Measurements from ENCODE around the gene ARID5B.

The ARID5B gene

GRCh38 chr10:62049624-62050345 lies 148.3 kb downstream of the ARID5B start:
- no peak for TF ChIP-seq CTCF (IDR thresholded peaks at IDR 0.05; ENCODE audit: low read depth, low read length)
- no peak for TF ChIP-seq POLR2A (IDR thresholded peaks at IDR 0.05; ENCODE audit: extremely low read depth, insufficient read length)
- no peak for TF ChIP-seq MAX (IDR thresholded peaks at IDR 0.05; ENCODE audit: low read depth, low read length)
- TF ChIP-seq MYC (IDR thresholded peaks at IDR 0.05; ENCODE audit: low read depth, low read length) = no peak
- no peak for DNase-seq (ENCODE audit: low read depth)
- H3K4me3 ChIP-seq (ENCODE audit: low read depth, low read length) = no peak overlapping the region

GRCh38 chr10:62050346-62050892 lies 148.9 kb downstream of the ARID5B start:
- TF ChIP-seq POLR2A (IDR thresholded peaks at IDR 0.05; ENCODE audit: extremely low read depth, insufficient read length) (no peak), CTCF (IDR thresholded peaks at IDR 0.05; ENCODE audit: low read depth, low read length) (no peak), MAX (IDR thresholded peaks at IDR 0.05; ENCODE audit: low read depth, low read length) (no peak)
- no peak for DNase-seq (ENCODE audit: low read depth)
- no peak overlapping the region for H3K4me3 ChIP-seq (ENCODE audit: low read depth, low read length)

- no peak for TF ChIP-seq MYC (IDR thresholded peaks at IDR 0.05; ENCODE audit: low read depth, low read length)
- no peak for TF ChIP-seq MAX (IDR thresholded peaks at IDR 0.05; ENCODE audit: low read depth, low read length)
- no peak for TF ChIP-seq CTCF (IDR thresholded peaks at IDR 0.05; ENCODE audit: low read depth, low read length)
- TF ChIP-seq POLR2A (IDR thresholded peaks at IDR 0.05; ENCODE audit: extremely low read depth, insufficient read length) = no peak
- no peak overlapping the region for H3K4me3 ChIP-seq (ENCODE audit: low read depth, low read length)
- DNase-seq (ENCODE audit: low read depth) = peak; percentile 57
Measured at GRCh38 chr10:62050893-62051433, 149.5 kb downstream of the ARID5B start.

- no peak overlapping the region for H3K4me3 ChIP-seq (ENCODE audit: low read depth, low read length)
- no peak for DNase-seq (ENCODE audit: low read depth)
- TF ChIP-seq CTCF (IDR thresholded peaks at IDR 0.05; ENCODE audit: low read depth, low read length) (no peak), MYC (IDR thresholded peaks at IDR 0.05; ENCODE audit: low read depth, low read length) (no peak), POLR2A (IDR thresholded peaks at IDR 0.05; ENCODE audit: extremely low read depth, insufficient read length) (no peak), MAX (IDR thresholded peaks at IDR 0.05; ENCODE audit: low read depth, low read length) (no peak)
Measured at GRCh38 chr10:62052276-62052675, 150.8 kb downstream of the ARID5B start.

- DNase-seq (ENCODE audit: low read depth) = no peak
- TF ChIP-seq MAX (IDR thresholded peaks at IDR 0.05; ENCODE audit: low read depth, low read length) (no peak), CTCF (IDR thresholded peaks at IDR 0.05; ENCODE audit: low read depth, low read length) (no peak)
- no peak overlapping the region for H3K4me3 ChIP-seq (ENCODE audit: low read depth, low read length)
Measured at GRCh38 chr10:62053860-62054259, 152.4 kb downstream of the ARID5B start.
